SK-N-SH treated with all-trans-retinoic acid at 6 μM for 48 hours (cell line): ENCODE measurements around the gene TOP1.

ENCODE experiments used
- ATAC-seq: fragments of 200-7000 bp; cut with Tn5 transposase; 3 replicates; pipeline ENCODE4 v1.9.1; 2020; ENCODE audit warnings: mild to moderate bottlenecking, moderate library complexity
- ARNTL ChIP-seq: fragments of 450-650 bp; formaldehyde crosslinking; IDR thresholded peaks from 2 replicates; pipeline ENCODE4 v1.5.0; 2020; ENCODE audit warnings: low read depth, mild to moderate bottlenecking, moderate library complexity, borderline replicate concordance
- BACH2 ChIP-seq: fragments of 250-450 bp; sonication (Bioruptor Pico); IDR thresholded peaks from 2 replicates; pipeline ENCODE4 v1.9.0; 2021; ENCODE audit warnings: mild to moderate bottlenecking, borderline replicate concordance
- CSDC2 ChIP-seq: fragments of 250-450 bp; sonication (Bioruptor Pico); IDR thresholded peaks from 2 replicates; pipeline ENCODE4 v1.5.0; 2020; ENCODE audit warnings: mild to moderate bottlenecking, moderate library complexity
- CSRNP3 ChIP-seq: fragments of 250-450 bp; sonication (Bioruptor Pico); IDR thresholded peaks from 2 replicates; pipeline ENCODE4 v1.5.1; 2021; ENCODE audit warnings: mild to moderate bottlenecking, moderate library complexity
- ESRRG ChIP-seq: fragments of 250-450 bp; sonication (Bioruptor Pico); IDR thresholded peaks from 2 replicates; pipeline ENCODE4 v1.6.1; 2021; ENCODE audit warnings: mild to moderate bottlenecking
- GLIS3 ChIP-seq: fragments of 250-450 bp; sonication (Bioruptor Pico); IDR thresholded peaks from 2 replicates; pipeline ENCODE4 v1.5.0; 2020; ENCODE audit warnings: mild to moderate bottlenecking, moderate library complexity
- ISL1 ChIP-seq: fragments of 250-450 bp; sonication (Bioruptor Pico); IDR thresholded peaks from 2 replicates; pipeline ENCODE4 v2.1.2; 2022; ENCODE audit warnings: mild to moderate bottlenecking, moderate library complexity
- PATZ1 ChIP-seq: fragments of 250-450 bp; sonication (Bioruptor Pico); IDR thresholded peaks from 2 replicates; pipeline ENCODE4 v1.8.0; 2020; ENCODE audit warnings: mild to moderate bottlenecking, moderate library complexity, borderline replicate concordance
- POU6F1 ChIP-seq: fragments of 250-450 bp; sonication (Bioruptor Pico); IDR thresholded peaks from 2 replicates; pipeline ENCODE4 v1.8.0; 2021; ENCODE audit warnings: low read depth, mild to moderate bottlenecking, moderate library complexity, borderline replicate concordance
- PPARA ChIP-seq: fragments of 250-450 bp; sonication (Bioruptor Pico); IDR thresholded peaks from 2 replicates; pipeline ENCODE4 v1.5.0; 2020; ENCODE audit warnings: mild to moderate bottlenecking, borderline replicate concordance
- RARB ChIP-seq: fragments of 250-450 bp; sonication (Bioruptor Pico); IDR thresholded peaks from 2 replicates; pipeline ENCODE4 v1.8.0; 2021; ENCODE audit warnings: mild to moderate bottlenecking, moderate library complexity
- SNAI2 ChIP-seq: fragments of 250-450 bp; sonication (Bioruptor Pico); IDR thresholded peaks from 2 replicates; pipeline ENCODE4 v1.5.0; 2020; ENCODE audit warnings: mild to moderate bottlenecking, moderate library complexity
- TCF4 ChIP-seq: fragments of 250-450 bp; sonication (Bioruptor Pico); IDR thresholded peaks from 2 replicates; pipeline ENCODE4 v1.8.0; 2021; ENCODE audit warnings: mild to moderate bottlenecking, moderate library complexity, borderline replicate concordance
- TOX ChIP-seq: fragments of 250-450 bp; sonication (Bioruptor Pico); IDR thresholded peaks from 2 replicates; pipeline ENCODE4 v1.8.0; 2021; ENCODE audit warnings: mild to moderate bottlenecking, moderate library complexity, borderline replicate concordance
- TSHZ2 ChIP-seq: fragments of 250-450 bp; sonication (Bioruptor Pico); IDR thresholded peaks from 2 replicates; pipeline ENCODE4 v1.5.0; 2020; ENCODE audit warnings: mild to moderate bottlenecking, moderate library complexity
- ZC3H10 ChIP-seq: fragments of 250-450 bp; sonication (Bioruptor Pico); IDR thresholded peaks from 2 replicates; pipeline ENCODE4 v1.5.1; 2021; ENCODE audit warnings: mild to moderate bottlenecking, moderate library complexity
- ZFP3 ChIP-seq: fragments of 250-450 bp; sonication (Bioruptor Pico); IDR thresholded peaks from 2 replicates; pipeline ENCODE4 v1.5.0; 2020; ENCODE audit warnings: mild to moderate bottlenecking, moderate library complexity
- ZFP30 ChIP-seq: fragments of 450-650 bp; formaldehyde crosslinking; IDR thresholded peaks from 2 replicates; pipeline ENCODE4 v1.5.0; 2022; ENCODE audit warnings: mild to moderate bottlenecking, moderate library complexity
- ZNF565 ChIP-seq: fragments of 450-650 bp; formaldehyde crosslinking; conservative IDR thresholded peaks from 2 replicates; pipeline ENCODE4 v1.5.0; 2020; ENCODE audit warnings: low read depth, mild to moderate bottlenecking, moderate library complexity
- ZNF70 ChIP-seq: fragments of 450-650 bp; formaldehyde crosslinking; IDR thresholded peaks from 2 replicates; pipeline ENCODE4 v1.5.0; 2020; ENCODE audit warnings: mild to moderate bottlenecking, moderate library complexity
- ZNF8 ChIP-seq: fragments of 450-650 bp; formaldehyde crosslinking; IDR thresholded peaks from 2 replicates; pipeline ENCODE4 v1.5.0; 2020; ENCODE audit warnings: mild to moderate bottlenecking, moderate library complexity
- TF ChIP-seq, protein P1 (sequence below): fragments of 250-450 bp; sonication (Bioruptor Pico); IDR thresholded peaks from 2 replicates; pipeline ENCODE4 v1.5.1; 2020; ENCODE audit warnings: low read depth, mild to moderate bottlenecking, moderate library complexity

Gene TOP1

GRCh38 chr20:41110012-41110411, 81.4 kb downstream of the TOP1 start:
- no peak for ATAC-seq
- TF ChIP-seq ZC3H10: no peak
- TF ChIP-seq ZNF8: no peak
- no peak for TF ChIP-seq BACH2 (CRISPR knock-in tag)
- TF ChIP-seq ZFP3 (CRISPR knock-in tag): no peak
- no peak for TF ChIP-seq RARB
- TF ChIP-seq TOX (CRISPR knock-in tag): no peak
- TF ChIP-seq SNAI2 (CRISPR knock-in tag): no peak
- TF ChIP-seq CSRNP3 (CRISPR knock-in tag): no peak
- TF ChIP-seq ESRRG (CRISPR knock-in tag): no peak
- TF ChIP-seq TSHZ2 (CRISPR knock-in tag): no peak

DNA sequence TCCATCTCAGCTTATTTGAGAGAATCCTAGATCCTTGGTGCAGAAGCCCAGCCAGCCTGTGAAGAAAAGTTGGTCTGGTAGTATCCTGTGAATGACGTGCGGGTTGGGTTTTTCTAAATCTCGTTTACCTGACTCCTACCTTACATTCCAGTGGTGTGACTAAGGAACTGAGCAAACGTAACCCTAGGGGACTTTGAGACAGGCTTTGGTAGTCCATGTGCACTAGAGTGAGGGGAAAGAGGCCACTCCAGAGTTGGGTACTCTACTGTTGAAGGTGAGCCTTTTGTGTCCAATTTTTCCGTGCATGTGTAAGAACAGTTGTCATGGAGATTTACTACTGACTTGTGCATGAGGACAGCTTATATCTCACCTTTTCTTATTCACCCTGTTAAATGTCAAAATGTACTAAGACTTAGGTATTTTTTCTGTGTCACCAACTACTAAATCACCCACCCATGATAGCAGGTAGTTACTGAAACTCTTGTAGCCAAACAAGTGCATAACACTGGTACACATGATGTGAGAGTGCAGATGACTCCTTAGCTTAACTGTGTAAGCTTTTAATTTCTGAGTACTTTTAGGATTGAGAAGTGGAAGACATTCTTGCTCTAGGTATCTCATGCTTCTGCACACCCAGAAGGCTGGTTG, 82.4 kb downstream of the TOP1 start:
- TF ChIP-seq ARNTL (CRISPR knock-in tag) (no peak), TOX (CRISPR knock-in tag) (no peak)
- no peak for ATAC-seq

DNA sequence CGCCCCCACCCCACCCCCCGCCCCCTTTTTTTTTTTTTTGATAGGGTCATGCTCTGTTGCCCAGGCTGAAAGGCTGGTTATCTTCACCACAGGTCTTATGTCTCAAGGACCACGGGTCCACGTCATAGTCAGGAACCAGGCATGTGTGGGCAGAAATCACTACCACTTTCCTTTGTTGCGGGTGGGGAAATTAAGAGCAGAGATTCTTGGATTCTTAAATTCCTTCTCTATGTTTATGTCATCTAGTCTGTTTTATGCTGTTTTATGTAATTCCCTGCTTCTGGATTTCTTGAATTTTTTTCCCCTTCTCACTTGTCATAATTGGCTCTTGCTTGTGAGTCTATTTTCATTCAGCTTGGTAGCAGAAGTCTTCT, 82.9 kb downstream of the TOP1 start:
- no peak for ATAC-seq
- TF ChIP-seq ESRRG (CRISPR knock-in tag): no peak
- no peak for TF ChIP-seq ZFP3 (CRISPR knock-in tag)
- no peak for TF ChIP-seq ZNF8
- TF ChIP-seq ISL1 (CRISPR knock-in tag): no peak
- TF ChIP-seq BACH2 (CRISPR knock-in tag): no peak
- TF ChIP-seq TSHZ2 (CRISPR knock-in tag): no peak
- no peak for TF ChIP-seq ZNF565 (CRISPR knock-in tag)
- TF ChIP-seq, protein P1, sequence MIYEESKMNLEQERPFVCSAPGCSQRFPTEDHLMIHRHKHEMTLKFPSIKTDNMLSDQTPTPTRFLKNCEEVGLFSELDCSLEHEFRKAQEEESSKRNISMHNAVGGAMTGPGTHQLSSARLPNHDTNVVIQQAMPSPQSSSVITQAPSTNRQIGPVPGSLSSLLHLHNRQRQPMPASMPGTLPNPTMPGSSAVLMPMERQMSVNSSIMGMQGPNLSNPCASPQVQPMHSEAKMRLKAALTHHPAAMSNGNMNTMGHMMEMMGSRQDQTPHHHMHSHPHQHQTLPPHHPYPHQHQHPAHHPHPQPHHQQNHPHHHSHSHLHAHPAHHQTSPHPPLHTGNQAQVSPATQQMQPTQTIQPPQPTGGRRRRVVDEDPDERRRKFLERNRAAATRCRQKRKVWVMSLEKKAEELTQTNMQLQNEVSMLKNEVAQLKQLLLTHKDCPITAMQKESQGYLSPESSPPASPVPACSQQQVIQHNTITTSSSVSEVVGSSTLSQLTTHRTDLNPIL (CRISPR knock-in tag): no peak
- TF ChIP-seq PPARA: no peak
- TF ChIP-seq SNAI2 (CRISPR knock-in tag): no peak
- no peak for TF ChIP-seq ZNF70 (CRISPR knock-in tag)
- no peak for TF ChIP-seq GLIS3 (CRISPR knock-in tag)
- no peak for TF ChIP-seq ARNTL (CRISPR knock-in tag)
- no peak for TF ChIP-seq CSDC2
- no peak for TF ChIP-seq POU6F1
- no peak for TF ChIP-seq ZFP30 (CRISPR knock-in tag)
- no peak for TF ChIP-seq PATZ1 (CRISPR knock-in tag)
- TF ChIP-seq TCF4 (CRISPR knock-in tag): no peak
- TF ChIP-seq CSRNP3 (CRISPR knock-in tag): no peak
- TF ChIP-seq RARB: no peak
